Mucosa of stomach (tissue), 1 donor: ENCODE measurements around the gene C2CD2.

ENCODE experiments used
- H3K27me3 ChIP-seq: one replicate; pipeline ENCODE4 v1.7.0; 2013; ENCODE audit warnings: mild to moderate bottlenecking, low read length; ENCODE audit not compliant: control insufficient read depth, insufficient read depth
- H3K36me3 ChIP-seq: one replicate; pipeline ENCODE4 v1.7.0; 2013; ENCODE audit warnings: low read length; ENCODE audit not compliant: control insufficient read depth, insufficient read depth
- H3K4me1 ChIP-seq: one replicate; pipeline ENCODE4 v1.7.0; 2013; ENCODE audit warnings: mild to moderate bottlenecking, low read length; ENCODE audit not compliant: control insufficient read depth, insufficient read depth
- H3K4me3 ChIP-seq: one replicate; pipeline ENCODE4 v1.7.0; 2013; ENCODE audit warnings: low read length
- H3K9ac ChIP-seq: one replicate; pipeline ENCODE4 v1.7.0; 2013; ENCODE audit warnings: mild to moderate bottlenecking, low read length, moderate library complexity
- H3K9me3 ChIP-seq: one replicate; pipeline ENCODE4 v1.7.0; 2013; ENCODE audit warnings: mild to moderate bottlenecking, low read length, moderate library complexity; ENCODE audit not compliant: control insufficient read depth
- donor health status: Pancreatic carcinoma.

The C2CD2 gene

DNA sequence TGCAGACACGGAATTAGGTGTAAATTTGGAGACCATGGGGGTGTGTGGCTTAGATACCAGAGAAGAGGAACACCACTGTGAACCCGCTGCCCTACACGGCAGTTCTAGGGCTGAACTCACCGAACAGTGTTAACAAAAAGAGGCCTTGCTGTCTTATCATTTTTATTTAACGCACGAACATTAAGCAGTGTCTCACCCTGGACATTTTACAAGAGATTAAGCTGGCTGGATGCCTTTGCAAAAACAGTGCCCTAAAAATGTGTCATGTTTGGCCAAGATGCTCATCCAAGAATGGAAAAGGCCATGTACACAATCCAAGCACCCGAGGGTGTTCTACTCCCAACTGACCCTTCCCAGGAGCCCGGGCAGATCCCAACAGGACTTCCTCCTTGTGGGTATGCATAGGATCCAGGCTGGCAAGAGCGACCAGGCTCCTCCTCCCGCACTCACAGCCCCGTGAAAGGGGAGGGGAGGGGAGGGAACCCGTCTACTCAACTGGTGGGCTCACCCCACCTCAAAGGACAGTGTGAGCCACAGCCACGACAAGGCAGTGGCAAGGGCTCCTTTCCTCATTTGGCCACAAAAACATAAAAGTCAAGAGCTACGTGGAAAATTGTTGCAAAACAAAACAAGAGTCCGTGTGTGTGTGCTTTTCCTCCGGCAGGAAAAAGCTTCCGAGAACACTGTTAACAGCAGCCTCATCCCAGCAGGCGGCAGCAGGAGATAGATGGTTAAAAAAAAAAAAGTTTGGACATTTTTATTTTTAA is 20.3 kb downstream of the C2CD2 start:
- Histone ChIP-seq H3K9ac (no peak overlapping the region), H3K27me3 (no peaks in the 10 kb centered on the region), H3K4me3 (no peak overlapping the region)

DNA sequence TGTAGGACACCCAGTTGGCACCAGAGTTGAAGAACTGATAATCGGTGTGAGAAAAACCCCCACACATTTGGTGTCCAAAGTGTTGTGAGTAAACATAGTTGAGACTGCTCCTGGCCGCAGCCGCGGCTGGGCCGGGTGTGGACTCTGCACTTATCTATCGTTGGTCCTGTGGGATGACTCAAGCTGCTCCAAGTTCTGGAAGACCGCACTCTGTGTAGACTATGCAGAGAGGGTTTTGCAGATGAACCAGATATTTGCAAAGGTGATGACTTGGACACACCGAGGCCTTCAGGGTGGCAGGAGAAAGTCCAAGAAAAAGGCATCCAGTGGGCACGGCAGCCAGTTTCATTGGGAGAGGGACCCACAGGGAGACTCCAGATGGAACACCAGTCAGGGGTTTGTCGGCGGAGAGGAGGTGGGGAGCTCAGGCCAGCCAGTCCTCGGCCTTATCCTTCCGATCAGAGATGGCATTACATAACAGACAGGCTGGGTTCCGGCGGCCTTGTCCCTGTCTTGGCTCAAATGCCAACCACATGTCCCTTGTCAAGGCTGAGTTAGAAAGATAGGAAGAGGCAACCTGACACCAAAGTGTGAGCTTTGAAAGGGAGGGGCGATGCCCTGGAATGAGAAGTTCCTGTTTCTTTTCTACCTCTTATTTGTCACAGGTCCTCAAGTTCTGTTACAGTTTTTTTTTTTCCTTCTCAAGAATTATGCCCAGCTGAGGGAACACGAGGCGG is 21.1 kb downstream of the C2CD2 start:
- no peak overlapping the region for H3K4me3 ChIP-seq
- H3K9ac ChIP-seq = no peak overlapping the region
- H3K36me3 ChIP-seq = no peaks in the 10 kb centered on the region
- H3K27me3 ChIP-seq = no peaks in the 10 kb centered on the region
- H3K9me3 ChIP-seq = no peaks in the 10 kb centered on the region
- H3K4me1 ChIP-seq = peaks cover 38% of the 10 kb centered on the region

More for the DNA sequence above, 20.3 kb downstream of the C2CD2 start:
- Histone ChIP-seq H3K36me3 (no peaks in the 10 kb centered on the region), H3K9me3 (no peaks in the 10 kb centered on the region), H3K4me1 (peaks cover 38% of the 10 kb centered on the region)

DNA sequence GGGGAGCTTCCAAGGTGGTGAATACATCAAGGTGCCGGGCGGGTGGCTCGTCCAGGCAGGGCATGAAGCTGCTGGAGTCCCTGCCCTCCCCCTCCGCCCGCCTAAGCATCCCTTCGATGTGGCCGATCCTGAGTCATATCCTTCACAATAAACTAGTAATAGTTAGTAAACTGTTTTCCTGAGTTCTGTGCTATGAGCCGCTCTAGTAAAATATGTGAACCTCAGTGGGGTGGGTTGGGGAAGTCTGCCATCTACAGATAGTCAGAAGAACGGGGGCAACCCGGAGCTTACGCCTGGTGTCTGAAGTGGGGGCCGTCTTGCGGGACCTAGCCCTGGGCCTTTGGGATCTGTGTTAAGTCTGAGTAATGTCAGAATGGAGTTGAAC is 21.6 kb downstream of the C2CD2 start:
- no peak overlapping the region for H3K9ac ChIP-seq
- H3K4me3 ChIP-seq = no peak overlapping the region
- no peaks in the 10 kb centered on the region for H3K9me3 ChIP-seq
- H3K27me3 ChIP-seq = no peaks in the 10 kb centered on the region
- H3K4me1 ChIP-seq = peaks cover 38% of the 10 kb centered on the region
- no peaks in the 10 kb centered on the region for H3K36me3 ChIP-seq

DNA sequence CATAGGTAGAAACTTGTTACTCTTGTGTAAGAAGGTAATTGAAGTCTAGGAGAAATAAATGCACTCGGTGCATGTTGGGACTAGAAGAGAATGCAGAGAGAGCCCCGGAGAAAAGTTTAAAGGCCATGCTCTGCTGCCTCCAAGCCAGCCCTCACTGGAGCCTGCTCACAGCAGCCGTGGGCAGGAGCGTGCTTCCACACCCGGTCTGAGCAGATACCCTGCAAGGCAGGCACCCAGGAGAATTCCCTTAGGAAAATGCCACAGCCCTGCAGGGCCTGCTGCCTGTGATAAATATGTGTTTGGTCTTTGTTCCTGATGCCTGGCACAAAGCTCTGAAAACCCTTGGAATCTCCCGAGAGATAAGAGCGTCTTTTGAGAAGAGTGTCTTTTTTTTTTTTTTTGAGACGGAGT is 22.8 kb downstream of the C2CD2 start:
- Histone ChIP-seq H3K9me3 (no peaks in the 10 kb centered on the region), H3K36me3 (no peaks in the 10 kb centered on the region), H3K27me3 (no peaks in the 10 kb centered on the region), H3K9ac (peak overlapping the region; percentile 3), H3K4me3 (no peak overlapping the region), H3K4me1 (peaks cover 48% of the 10 kb centered on the region)

DNA sequence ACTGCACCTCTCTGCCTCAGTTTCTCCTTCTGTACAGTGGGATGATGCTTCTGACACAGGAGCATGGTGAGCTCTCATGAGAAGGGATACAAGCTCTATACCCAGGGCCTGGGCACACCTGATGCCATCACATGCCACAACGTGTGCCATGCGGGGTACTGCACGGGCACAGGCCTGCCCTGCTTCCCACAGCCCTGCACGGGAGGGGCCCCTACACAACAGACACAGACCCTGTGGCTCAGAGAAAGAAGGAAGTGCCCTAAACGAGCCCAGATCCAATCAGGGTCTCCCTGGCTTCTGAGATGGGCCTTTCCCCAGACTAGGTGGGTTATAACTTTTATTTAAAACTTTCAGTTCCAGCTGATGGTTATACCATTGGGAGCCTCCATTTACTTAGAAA is 24.6 kb downstream of the C2CD2 start:
- Histone ChIP-seq H3K9me3 (no peaks in the 10 kb centered on the region), H3K27me3 (no peaks in the 10 kb centered on the region), H3K36me3 (no peaks in the 10 kb centered on the region), H3K9ac (no peak overlapping the region), H3K4me3 (no peak overlapping the region), H3K4me1 (peaks cover 61% of the 10 kb centered on the region)

DNA sequence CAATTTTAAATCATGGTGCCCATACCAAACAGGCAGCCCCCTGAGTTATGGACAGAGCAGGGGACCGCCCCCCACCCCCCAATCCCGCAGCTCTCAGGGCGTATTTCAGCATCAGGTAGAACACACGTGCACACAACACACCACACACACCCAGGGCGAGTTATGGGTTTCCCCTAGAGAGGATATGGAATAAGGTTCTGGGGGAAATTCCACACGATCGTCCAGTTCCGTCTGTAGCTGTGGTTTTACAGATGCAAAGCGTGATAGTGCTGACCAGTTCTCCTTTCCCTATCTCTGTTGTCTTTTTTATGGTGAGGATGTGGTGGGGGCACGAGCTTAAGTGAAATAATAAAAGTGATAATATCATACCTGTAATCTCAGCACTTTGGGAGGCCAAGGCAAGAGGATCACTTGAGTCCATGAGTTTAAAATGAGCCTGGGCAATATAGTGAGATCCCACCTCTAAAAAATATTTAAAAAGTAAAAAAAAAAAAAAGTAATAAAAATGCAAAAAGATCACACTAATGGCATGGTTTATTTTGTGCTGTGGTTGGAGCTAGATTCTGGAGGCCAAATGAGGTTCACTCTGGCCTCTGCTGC is 25.1 kb downstream of the C2CD2 start:
- Histone ChIP-seq H3K27me3 (no peaks in the 10 kb centered on the region), H3K36me3 (no peaks in the 10 kb centered on the region), H3K4me3 (no peak overlapping the region), H3K9ac (no peak overlapping the region), H3K4me1 (peaks cover 61% of the 10 kb centered on the region), H3K9me3 (no peaks in the 10 kb centered on the region)

DNA sequence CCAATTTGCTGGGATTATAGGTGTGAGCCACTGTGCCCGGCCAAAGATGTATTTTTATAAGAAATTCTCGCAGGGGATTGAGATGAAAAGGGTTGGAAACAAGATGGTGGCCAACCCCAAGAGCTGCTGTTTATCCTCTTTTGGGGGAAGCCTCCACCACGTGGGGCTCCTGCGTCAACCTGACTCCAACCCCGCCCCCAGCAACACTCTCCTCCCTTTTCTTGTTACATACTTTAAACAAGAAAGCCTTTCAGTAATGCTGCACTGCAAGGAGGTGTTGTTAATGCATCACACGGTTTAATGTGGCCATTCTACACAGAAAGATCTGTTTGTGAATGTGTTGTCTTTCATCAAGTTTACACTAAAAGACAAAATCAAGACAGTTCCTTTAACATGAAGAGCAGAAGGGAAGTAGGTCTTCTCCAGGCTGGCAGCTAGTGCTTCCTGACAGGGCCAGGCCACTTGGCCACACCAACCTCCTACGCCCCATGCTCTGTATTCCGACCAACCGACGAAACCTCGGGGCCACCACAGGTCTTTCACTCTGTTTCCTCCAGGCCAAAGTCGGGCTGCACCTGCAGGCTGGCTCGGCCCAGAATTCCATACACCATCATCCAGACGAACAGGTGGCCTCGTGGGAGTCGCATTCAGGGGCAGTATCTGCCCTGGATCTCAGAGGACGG is 25.9 kb downstream of the C2CD2 start:
- Histone ChIP-seq H3K9ac (no peak overlapping the region), H3K9me3 (no peaks in the 10 kb centered on the region), H3K27me3 (no peaks in the 10 kb centered on the region), H3K4me3 (no peak overlapping the region), H3K36me3 (no peaks in the 10 kb centered on the region), H3K4me1 (peaks cover 53% of the 10 kb centered on the region)

DNA sequence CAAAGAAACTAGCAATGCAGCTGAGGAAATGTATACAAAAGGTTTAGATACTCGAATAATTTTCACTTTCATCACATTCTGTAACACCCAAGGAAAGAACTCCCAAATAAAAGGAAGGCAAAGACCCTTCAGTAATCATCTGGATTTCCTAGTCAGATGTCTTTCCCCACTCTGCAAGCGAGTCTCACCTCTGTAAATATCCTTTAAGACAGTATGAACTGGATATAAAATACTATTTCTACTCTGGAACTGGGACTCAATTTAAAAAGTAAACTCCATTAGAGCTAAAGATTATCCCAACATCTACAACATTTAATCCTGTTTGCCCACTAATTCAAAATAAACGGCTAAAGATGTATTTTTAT is 27.0 kb downstream of the C2CD2 start:
- Histone ChIP-seq H3K4me1 (peaks cover 44% of the 10 kb centered on the region), H3K9ac (peak overlapping the region; percentile 83), H3K4me3 (peak overlapping the region; percentile 49), H3K9me3 (no peaks in the 10 kb centered on the region), H3K27me3 (no peaks in the 10 kb centered on the region), H3K36me3 (no peaks in the 10 kb centered on the region)

DNA sequence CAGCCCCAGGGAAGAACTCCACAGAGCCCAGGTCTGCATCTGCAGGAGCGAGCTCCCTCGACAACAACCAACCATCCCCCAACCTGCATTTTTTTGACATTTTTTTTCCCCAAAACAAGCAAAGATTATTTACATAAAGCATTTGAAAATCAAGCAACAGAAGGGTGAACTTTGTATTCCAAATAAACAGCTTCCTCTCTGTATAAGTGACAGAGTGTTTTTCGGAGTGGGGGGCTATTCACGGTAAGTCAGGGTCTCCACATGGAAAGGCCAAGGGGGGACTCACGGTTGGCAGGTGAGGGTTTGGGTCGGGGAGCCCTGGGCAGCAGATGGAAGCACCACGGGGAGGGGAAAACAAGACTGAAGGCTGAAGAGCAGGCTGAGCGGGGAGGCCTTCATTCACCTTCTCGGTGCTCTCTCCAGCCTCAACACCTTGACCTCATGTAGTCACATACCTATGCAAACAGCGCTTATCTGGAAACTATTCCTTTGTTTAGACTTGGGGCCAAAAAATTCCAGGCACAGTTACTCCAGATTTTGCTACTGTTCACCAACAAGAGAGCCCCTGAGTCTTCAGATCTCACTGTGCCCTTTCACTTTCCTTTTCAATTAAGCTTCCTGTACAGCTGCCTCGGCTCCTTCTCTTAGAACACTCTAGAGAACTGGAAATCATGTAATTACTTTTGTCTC is 27.6 kb downstream of the C2CD2 start:
- peaks cover 42% of the 10 kb centered on the region for H3K4me1 ChIP-seq
- peak overlapping the region; percentile 49 for H3K4me3 ChIP-seq
- H3K9me3 ChIP-seq = no peaks in the 10 kb centered on the region
- H3K27me3 ChIP-seq = no peaks in the 10 kb centered on the region
- H3K36me3 ChIP-seq = no peaks in the 10 kb centered on the region
- H3K9ac ChIP-seq = peak overlapping the region; percentile 83

DNA sequence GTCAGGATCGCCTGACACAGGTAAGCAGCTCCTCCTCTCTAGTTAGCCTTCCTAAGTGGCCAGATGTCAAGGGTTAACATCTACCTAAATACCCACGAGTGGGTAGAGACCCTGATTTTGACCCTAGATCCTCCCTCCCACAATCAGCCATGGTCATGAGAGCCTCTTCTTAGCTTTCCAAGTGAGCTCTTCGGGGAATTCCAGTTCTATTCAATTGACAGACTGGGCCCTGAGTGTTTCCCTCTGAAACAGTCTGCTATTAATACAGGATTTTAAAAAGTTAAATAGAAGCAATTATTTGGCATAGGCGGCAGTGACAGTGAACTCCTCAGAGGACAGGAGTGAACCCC is 28.1 kb downstream of the C2CD2 start:
- no peaks in the 10 kb centered on the region for H3K36me3 ChIP-seq
- no peaks in the 10 kb centered on the region for H3K9me3 ChIP-seq
- peak overlapping the region; percentile 83 for H3K9ac ChIP-seq
- peaks cover 37% of the 10 kb centered on the region for H3K4me1 ChIP-seq
- H3K27me3 ChIP-seq = no peaks in the 10 kb centered on the region
- no peak overlapping the region for H3K4me3 ChIP-seq

DNA sequence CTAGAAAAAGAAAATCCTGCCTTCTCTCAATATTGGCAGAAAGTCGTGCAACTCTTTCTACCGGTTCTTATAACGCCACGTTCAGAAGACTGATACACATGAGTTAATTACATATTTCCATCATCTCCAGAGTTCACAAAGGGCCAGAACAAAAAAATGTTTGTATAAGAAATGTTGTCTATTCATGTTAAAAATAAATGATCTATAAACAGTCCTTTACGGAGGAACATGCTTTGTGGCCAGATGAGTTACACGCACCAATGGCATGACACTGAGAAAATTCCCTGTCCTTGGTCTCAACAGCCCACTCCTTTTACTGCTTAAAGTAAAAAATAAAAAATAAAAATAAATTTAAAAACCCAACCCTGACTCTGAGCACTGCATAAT is 29.5 kb downstream of the C2CD2 start:
- Histone ChIP-seq H3K9ac (no peak overlapping the region), H3K27me3 (no peaks in the 10 kb centered on the region), H3K9me3 (no peaks in the 10 kb centered on the region), H3K4me1 (peaks cover 24% of the 10 kb centered on the region), H3K36me3 (no peaks in the 10 kb centered on the region), H3K4me3 (no peak overlapping the region)
